Stimulated activated naive CD8-positive, alpha-beta T cell treated with anti-CD3 and anti-CD28 coated beads, Interleukin-15, Interleukin-2, amounts not matched to agents 100 U/mL and 50 U/mL, for 24 hours (primary cell): ENCODE data around the gene SORBS1.

Experiments used
- ATAC-seq: fragments of 150-1000 bp; cut with Tn5 transposase; one replicate; pipeline ENCODE4 v1.10.0; 2021
- DNase-seq: peaks from one replicate; pipeline ENCODE4 v3.0.0; 2021

The SORBS1 gene

DNA sequence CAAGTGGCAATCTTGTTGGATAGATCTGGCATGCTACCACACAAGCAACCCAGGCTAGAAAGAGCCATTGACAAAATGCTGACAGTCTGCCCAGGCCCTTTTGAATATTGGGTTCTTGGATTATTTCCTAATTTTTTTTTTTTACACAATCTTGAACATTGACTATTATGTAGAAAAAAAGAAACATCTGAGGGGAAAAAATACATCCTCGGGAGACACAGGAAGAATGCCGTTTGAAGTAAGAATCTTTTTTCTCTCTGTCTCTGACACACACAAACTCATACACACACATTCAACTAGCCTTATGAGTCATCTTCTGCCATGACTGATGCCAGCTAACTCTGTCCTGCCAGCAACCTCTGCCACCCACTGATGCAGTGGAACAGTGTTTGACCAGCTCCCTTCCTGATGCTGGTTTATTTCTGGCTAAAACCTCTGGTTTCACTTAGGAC lies 47.2 kb downstream of the SORBS1 start:
- ATAC-seq (peak; percentile 90), DNase-seq (peak; percentile 31)

DNA sequence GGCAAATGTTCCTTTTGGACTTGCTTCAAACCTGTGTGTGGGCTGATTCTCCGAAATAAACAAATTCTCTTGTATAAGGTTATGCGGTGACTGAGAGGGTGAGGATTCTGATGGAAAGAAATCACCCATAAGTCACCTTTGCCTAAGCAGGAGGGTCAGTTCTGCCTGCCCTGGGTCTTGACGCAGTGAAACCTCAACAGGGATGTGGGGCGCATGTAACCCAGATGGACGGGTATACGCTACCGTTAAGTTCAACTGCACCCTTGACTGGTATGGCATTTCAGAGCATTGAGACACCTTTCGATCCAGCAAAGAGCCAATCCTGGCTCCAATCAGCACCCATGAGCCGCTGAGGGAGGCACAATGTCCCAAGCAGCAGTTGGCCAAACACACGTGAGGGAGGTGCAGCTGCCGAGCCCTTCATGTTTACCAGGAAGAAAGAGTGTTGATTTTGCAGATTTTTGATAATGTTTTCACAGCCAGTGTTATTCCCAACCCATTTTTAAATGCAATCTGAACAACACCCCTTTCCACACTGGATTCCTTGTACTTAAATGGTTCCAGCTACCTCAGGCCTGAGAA lies 48.1 kb downstream of the SORBS1 start:
- DNase-seq (no peak), ATAC-seq (no peak)

DNA sequence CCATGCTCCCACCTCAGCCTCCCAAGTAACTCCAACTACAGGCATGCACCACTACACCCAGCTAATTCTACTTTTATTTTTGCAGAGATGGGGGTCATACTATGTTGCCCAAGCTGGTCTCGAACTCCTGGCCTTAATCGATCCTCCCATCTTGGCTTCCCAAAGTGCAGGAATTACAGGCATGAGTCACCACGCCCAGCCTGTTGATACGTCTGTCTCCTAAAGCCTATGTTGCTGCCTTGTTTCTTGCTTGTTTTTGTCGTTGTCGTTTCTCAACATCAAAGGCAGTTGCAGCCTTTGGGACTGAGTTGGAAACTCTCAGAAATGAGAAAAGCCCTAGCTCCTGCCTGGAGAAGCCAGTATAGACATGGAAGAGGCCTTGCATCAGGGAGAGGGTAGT lies 49.9 kb downstream of the SORBS1 start:
- no peak for ATAC-seq
- DNase-seq = no peak

DNA sequence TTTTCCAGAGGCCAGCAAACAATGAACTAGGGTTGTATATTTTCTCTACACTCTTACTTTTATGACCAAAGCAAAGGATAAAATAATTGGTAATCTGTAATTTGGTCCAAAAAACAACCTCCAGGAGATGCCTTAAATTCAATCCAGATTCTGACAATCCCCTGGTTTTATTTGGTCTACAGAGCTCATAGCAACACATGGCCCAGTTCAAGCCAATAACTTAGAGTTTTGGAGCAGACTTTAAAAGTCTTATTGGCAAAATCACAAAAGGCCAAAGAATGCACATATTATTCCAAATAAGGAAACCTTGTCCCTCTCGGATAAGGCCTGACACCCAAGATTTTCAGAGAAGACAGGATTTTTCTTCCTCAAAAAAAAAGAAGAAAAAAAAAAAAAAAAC lies 51.9 kb downstream of the SORBS1 start:
- ATAC-seq = no peak

DNA sequence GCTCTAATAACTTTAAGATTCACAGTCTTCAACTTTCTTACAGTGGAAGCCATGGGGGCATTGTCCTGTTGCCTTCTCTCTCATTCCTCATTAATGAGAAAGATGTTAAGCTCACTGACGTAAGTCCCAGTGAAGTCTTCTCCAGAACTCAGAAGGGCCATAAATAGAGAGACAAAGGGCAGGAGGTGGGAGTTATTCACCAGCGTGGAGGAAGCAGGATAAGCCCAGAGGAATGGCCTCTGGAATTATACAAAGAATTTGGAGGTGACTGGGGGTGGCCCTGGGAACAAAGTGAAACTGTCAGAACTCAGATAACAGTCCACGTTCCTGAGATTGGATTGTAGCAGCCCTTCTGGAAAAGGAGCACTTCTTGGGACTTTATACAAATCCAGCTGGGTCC lies 52.4 kb downstream of the SORBS1 start:
- ATAC-seq (no peak), DNase-seq (no peak)

More for the DNA sequence above, 51.9 kb downstream of the SORBS1 start:
- no peak for DNase-seq

DNA sequence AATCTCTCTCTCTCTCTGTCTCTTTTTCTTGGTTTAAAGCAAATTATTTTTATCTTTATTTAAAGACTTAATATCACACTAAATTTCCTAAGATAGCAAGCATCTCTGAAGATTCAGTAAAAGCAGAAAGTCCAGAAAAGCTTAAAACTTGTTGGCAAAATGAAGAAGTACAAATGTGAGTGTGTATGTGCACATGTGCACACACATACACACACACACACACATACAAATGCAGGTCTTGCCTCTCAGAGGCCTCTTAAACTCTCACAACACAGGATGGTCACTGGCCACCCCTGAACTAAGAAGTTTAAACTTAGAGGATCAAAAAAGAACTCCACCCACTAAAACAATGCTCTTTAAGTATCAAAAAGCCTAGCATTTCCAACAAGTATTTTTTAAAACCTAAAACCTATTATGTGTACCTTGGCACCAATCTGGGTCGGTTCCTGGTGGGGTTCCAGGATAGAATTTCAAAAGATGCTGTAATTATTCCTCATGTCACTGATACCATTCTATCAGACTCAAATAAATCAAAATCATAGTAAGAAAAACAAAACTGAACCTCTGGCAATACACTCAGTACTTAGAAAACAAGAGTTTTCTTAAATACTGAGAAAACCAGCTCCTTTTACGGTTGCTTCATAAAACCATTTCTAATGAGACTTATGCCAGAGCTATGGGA lies 55.0 kb downstream of the SORBS1 start:
- no peak for DNase-seq
- ATAC-seq = no peak

DNA sequence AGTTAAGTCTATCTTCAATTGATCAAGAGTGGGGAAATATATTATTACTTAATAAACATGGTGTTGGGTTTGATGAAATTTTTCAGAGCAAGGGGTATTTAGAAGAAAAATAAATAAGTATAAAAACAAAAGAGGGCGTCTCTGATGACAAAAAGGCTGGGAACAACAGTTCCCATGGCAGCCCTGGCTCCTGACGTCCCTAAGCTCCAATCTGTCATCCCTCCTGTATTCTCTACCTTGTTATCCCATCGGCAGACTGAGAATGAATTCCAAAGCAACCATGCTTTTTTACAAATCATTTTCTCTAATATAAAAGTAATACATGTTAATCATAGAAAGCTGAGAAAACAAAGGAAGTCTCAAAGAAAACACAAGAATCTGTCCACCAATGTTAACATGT lies 55.5 kb downstream of the SORBS1 start:
- ATAC-seq = no peak

DNA sequence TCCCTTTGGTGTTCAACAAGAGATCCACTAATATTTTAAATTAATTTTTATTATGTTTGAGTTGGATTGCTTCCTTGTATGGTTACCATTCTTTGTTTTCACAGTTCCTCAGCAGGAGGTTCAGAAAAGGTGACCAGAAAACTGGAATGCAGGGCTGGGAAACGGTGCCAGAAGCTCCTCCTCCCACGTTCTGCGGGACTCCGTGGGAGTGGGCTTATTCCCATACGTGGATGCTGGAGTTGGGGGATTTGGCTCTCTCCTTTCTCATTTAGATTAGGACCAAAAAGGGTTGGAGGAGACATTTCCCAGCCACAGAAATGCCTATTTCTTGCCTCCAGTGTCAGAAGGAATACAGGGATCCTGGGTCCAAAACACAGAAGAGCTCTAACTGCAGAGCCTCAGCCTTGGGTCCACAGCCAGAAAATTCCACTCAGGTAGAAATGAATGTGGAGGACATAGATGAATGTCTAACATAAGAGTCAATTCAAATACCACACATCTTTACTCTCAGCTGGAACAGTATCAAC lies 56.0 kb downstream of the SORBS1 start:
- ATAC-seq (no peak), DNase-seq (no peak)

More for the DNA sequence above, 55.5 kb downstream of the SORBS1 start:
- no peak for DNase-seq

DNA sequence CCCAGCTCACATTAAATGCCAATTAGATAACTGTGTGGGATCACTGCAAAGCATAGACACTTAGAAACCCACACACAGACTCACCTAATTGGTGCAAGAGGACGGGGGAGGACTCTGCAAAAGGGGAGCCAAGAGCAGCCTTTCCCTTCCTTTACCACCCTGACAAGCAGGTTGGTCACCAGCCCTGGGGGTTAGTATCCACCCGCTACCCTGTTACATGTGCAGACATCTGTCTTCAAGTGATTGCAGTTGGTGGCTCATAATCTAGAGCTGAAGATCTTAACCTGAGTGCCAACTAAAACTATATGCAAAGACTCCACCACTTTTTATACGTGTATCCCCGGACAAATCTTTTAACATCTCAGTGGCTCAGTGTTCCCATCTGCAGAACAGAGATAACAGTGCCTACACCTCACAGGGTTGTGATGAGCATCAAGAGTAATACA lies 56.9 kb downstream of the SORBS1 start:
- DNase-seq (no peak), ATAC-seq (no peak)

DNA sequence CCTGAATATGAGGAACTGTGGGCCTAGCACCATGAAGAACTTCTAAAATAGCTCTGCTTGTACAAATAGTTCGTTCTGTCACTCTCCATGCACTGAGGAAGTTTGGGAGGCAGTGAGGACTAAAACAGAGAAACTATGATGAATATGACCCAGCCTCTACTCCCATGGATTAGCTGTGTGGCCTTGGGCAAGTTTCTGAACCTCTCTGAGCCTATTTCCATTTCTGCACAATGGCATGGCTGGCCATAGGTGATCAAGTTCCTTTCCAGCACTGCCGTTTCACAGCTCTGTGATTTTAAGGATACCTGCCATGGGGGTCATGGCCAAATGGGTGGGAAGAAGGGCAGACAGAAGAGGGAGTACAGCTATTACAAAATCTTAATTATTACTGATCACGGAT lies 57.6 kb downstream of the SORBS1 start:
- DNase-seq (no peak), ATAC-seq (no peak)

DNA sequence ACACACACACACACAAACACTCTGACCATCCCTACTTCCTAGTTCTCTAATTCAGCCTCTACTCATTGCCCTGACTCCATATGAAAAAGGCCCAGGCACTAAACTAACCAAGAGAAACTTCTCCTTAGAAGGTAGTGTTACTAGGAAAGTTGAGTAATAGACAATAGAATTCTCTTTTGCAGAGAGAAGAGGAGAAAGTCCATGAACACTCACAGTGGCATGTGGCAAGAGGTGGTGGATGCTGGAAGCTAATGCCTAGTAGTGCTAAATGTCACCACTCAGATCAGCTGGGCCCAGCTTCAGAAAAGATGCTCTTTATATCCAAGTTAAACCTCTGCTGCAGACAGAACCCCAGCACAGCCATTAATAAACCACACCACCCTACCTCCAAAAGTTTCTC lies 58.2 kb downstream of the SORBS1 start:
- no peak for ATAC-seq
- no peak for DNase-seq

DNA sequence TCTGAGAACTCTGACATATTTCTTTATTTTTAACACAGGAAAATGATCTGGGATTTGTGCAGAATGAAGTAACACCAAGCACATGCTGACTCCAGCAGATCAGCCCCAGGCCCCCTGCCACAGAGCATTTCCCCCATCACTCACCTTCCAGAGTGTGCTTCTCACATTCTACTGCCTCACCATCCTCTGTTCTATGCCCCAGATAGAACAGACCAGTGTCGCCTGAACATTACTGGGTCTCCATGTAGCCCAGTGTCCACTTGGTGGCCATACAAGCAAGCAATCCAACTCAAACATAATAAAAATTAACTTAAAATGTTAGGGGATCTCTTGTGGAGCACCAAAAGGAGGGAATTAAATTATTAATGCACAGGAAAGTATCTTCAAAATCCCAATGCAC lies 58.8 kb downstream of the SORBS1 start:
- no peak for ATAC-seq
- no peak for DNase-seq

DNA sequence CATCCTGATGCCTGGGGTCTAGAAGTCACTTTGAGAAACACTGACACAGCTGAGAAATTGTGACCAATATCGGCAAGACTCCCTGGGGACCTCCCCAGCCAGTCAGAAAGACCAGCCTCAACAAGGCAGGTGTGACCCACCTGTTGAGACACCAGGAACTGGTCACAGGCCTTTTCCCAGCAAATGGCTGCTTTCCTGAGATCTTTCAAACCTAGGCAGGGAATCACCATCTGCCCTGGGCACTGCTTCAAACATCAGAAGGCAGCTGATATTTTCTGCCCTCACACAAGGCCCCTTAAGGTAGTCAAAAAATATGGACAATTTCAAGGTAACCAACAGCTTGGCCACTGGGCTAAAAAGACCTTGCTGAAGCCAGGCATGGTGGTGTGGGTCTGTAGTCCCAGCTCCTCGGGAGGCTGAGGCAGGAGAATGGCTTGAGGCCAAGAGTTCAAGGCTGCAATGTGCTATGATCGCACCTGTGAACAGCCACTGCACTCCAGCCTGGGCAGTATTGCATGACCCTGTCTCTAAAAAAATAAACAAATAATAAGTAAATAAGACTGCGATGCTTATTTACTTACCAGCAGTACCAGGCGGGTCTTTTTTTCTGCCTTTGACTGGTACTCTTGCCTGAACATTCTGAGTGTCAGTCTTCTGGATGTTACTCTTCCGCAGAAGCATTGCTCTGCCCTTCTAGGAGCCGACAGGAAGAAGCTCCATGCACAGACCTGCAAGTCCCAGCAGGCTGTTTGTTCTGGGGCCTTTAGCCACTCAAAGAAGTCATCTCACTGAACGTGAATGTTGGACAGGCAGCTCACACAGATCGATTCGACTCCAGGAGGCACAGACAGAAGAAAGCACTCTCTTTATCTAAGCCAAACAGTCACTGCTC lies 59.7 kb downstream of the SORBS1 start:
- no peak for ATAC-seq
- no peak for DNase-seq

DNA sequence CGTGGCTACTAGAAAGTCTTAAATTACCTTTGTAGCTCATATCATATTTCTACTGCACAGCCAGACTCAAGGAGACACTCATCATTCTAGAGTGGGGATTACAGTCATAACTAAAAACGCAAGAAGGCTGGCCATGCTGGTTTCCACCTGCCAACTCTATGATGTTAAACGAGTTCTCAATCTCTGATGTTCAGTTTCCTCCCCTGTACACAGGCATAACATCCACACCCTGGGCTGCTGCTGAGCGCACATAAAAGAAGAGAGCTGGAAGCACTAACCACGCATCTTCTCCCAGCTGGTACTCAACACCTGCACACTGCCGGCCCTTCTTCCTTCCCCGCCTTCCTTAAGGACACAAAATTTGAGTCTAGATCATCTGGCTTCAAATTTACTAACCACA lies 60.5 kb downstream of the SORBS1 start:
- ATAC-seq (no peak), DNase-seq (no peak)

DNA sequence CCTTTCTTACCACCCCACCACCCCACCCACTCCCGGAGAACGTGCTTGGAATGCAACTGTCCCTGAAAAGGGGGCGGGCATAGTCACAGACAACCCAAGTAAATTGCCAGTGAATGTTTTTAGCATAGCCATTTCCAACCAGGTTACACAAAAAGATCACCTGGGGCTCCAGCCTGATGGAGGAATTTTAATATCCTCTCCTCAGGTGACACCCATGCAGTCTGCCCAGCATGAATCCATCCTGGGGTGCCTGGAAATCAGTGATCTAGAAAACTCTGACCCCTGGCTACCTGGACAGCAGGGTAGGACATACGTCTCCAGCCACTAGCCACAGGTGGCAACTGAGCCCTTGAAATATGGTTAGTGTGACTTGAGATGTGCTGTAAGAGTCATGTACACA lies 61.1 kb downstream of the SORBS1 start:
- no peak for DNase-seq
- ATAC-seq = no peak

DNA sequence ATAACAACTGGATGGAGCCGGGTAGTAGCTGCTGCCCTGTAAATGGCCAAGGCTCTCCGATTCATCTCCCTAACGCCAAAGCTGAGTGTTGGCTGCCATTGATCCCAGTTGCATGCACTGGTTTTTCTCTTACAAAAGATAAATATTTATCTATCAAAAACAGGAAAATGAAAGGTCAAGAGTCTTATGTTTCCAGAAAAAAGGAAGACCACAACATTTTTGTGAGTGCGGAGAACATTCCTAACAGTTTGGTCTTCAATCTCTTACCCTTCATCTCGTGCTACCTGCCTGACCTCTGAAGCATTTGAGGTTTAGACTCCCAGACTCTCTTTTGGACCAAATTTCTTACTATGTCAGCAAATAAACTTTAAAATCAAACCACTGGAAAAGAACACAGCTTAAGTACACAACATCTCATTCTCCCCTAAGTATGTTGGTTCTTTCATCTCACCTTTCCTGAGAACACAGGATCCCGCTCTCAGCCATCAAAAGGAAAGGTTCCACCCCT lies 61.6 kb downstream of the SORBS1 start:
- DNase-seq = no peak
- ATAC-seq = no peak

DNA sequence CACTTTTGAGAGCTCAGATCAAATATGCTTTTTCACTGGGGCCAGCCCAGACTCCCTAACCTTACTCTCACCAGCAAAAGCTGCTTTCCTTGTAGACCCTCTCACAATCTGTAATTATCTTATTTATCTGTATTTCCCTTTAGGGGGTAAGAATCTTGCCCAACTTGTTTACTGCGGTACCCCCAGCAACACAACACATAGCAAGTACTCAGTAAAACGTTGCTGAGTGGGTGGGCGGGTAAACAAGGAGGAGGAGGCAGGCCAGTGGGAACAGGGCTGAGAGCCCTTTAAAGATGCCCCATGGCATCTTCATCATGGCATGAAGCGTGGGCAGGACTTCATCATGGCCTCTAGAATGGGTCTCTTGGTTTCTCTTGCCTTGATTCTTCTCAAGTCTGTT lies 64.2 kb downstream of the SORBS1 start:
- no peak for ATAC-seq
- no peak for DNase-seq

DNA sequence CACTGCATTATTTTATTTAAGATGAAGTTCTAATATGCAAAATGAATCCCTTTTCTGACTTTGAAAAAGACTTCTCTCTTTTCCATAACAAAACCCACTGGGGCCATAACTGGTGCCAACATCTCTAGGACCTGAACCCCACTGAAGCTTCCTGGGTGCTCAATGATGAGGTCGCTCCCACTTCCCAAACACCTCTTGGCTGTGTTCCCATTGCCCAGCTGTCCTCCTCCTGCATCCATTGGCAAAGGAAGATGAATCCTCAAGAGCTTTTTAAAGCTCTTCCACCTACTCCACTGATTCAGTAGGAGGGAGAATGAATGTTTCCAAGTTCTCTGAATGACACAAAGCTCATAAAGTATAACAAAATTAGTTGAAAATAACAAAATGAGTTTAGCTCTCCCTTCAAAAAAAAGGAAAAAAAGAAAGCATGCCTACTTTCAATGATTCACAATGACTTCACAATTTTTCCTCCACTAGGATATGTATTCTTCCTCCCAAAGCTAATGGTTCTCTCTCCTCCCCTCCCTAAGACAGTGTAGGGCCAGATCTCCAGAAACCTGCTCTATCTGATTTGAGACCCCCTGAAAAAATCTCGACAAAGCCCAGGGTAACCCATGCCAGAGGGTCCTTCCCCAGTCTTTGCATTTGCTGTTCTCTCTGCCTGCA lies 64.8 kb downstream of the SORBS1 start:
- DNase-seq (no peak), ATAC-seq (no peak)

DNA sequence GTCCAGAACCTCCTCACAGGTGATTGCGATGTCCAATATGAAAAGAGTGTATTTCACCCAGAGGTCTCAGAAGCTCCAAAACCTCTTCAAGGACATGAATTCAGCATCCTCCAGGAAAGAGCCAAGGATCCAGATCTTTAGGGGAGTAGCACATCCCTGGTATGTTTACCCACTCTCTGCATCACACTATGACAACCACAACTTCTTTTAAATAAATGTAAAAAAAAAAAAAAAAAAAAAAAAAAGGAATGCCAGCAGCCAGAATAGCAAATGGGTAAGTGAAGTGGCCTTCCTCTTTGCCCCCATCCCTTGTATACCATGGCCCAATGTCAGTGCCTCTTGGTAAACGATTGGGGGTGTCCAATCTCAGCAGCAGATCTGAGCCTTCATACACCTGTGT lies 67.3 kb downstream of the SORBS1 start:
- DNase-seq = no peak

DNA sequence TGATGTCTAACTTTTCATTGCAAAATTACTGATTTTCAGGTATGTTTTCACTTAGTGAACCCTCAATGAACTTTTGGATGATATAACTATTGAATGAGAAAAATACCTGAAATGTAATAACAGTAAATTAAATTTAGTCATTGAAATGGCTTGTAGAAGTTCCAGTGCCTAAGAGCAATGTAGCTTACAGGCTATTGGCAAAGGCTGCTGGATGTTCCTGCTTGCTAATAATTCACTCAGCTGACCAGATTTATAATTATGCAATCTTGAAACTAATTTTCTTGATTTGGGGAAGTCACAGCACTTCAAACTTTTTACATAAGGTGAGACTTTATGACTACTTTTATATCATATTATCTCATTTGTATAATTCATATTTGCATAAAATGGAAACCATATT lies 73.2 kb downstream of the SORBS1 start:
- ATAC-seq (no peak), DNase-seq (no peak)

More for the DNA sequence above, 67.3 kb downstream of the SORBS1 start:
- ATAC-seq = no peak

DNA sequence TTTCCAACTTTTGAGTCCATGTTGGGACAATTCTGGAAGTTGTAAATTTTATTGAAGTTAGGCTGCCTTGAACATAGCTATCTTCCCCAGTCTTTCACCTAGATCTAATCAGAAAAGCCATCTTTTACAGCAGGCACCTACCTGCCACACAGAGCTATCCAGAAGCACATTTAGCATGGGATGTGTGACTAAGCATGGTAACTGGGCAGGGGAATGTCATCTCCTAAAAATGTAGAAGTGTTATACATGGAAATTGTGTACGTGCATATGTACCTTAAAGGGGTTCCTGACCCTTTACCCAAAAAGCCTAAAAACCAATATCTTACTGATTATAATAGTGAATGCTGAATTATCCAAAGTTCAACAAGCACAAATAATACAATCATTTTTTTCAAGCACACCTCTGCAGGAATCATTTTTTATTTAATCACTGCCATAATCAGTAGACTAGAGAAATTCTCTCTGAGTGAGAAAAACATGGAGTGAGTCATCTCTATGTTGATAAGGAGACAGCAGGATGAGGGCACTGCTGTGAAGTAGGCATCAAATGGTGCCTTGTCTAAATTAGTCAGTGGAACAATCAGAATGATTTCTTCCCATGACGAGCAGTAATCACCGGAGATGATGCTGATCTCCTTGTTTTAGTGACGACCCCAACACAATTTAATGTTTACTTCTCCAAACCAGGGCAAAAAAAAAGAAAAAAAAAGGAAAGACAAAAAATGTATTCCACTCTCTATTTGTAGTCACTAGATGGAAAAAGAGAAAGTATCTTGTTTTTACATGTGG lies 75.9 kb downstream of the SORBS1 start:
- ATAC-seq (peak; percentile 60), DNase-seq (no peak)
